Hepatocyte (in vitro differentiated cells): ENCODE data around the gene HIPK4. TPM values are rescaled to one million over a fixed set of nuclear protein-coding genes. Genes with fewer than 3 reads are reported as not detected.

Experiments
- DNase-seq: peaks from one replicate; pipeline ENCODE4 v3.0.0-alpha.2; 2016; ENCODE audit warnings: low spot score
- H2AFZ ChIP-seq: fragments of 200-600 bp; sonication (generic); 2 replicates; pipeline ENCODE4 v1.6.0; 2016; ENCODE audit warnings: antibody characterized with exemption, mild to moderate bottlenecking
- H3K27ac ChIP-seq: fragments of 200-600 bp; sonication (generic); 2 replicates; pipeline ENCODE4 v1.5.1; 2016; ENCODE audit warnings: mild to moderate bottlenecking
- H3K27me3 ChIP-seq: fragments of 200-600 bp; sonication (generic); 2 replicates; pipeline ENCODE4 v1.6.1; 2016
- H3K36me3 ChIP-seq: fragments of 200-600 bp; sonication (generic); replicated peaks from 2 replicates; pipeline ENCODE4 v1.5.1; 2016; ENCODE audit warnings: low read depth; ENCODE audit not compliant: insufficient read depth
- H3K4me1 ChIP-seq: fragments of 200-600 bp; sonication (generic); 2 replicates; pipeline ENCODE4 v1.5.1; 2016; ENCODE audit warnings: mild to moderate bottlenecking, moderate library complexity; ENCODE audit not compliant: insufficient read depth
- H3K4me2 ChIP-seq: fragments of 200-600 bp; sonication (generic); 2 replicates; pipeline ENCODE4 v1.6.0; 2016
- H3K4me3 ChIP-seq: fragments of 200-600 bp; sonication (generic); 2 replicates; pipeline ENCODE4 v1.5.1; 2016; ENCODE audit warnings: mild to moderate bottlenecking
- H3K79me2 ChIP-seq: fragments of 200-600 bp; sonication (generic); 2 replicates; pipeline ENCODE4 v1.6.0; 2017; ENCODE audit warnings: mild to moderate bottlenecking
- H3K9me2 ChIP-seq: fragments of 200-600 bp; sonication (generic); replicated peaks from 2 replicates; pipeline ENCODE4 v1.6.0; 2017; ENCODE audit warnings: mild to moderate bottlenecking; ENCODE audit not compliant: insufficient read depth
- H3K9me3 ChIP-seq: fragments of 200-600 bp; sonication (generic); 2 replicates; pipeline ENCODE4 v1.5.1; 2016; ENCODE audit warnings: low read depth, mild to moderate bottlenecking
- H4K20me1 ChIP-seq: fragments of 200-600 bp; sonication (generic); 2 replicates; pipeline ENCODE4 v1.6.0; 2016; ENCODE audit warnings: mild to moderate bottlenecking; ENCODE audit not compliant: insufficient read depth, poor library complexity, severe bottlenecking
- EZH2 ChIP-seq: fragments of 200-600 bp; sonication (generic); IDR thresholded peaks from 2 replicates; pipeline ENCODE4 v1.6.1; 2016; ENCODE audit warnings: antibody characterized with exemption, mild to moderate bottlenecking, borderline replicate concordance
- EZH2phosphoT487 ChIP-seq: fragments of 200-600 bp; sonication (generic); IDR thresholded peaks from one replicate; pipeline ENCODE4 v1.6.1; 2018; ENCODE audit warnings: antibody characterized with exemption, mild to moderate bottlenecking, low read depth, moderate library complexity; ENCODE audit not compliant: unreplicated experiment, severe bottlenecking
- WGBS: methylation state at CpG from one replicate; pipeline ENCODE4 v1.1.6; 2016; ENCODE audit warnings: low lambda C conversion rate; ENCODE audit errors: missing lambda C conversion rate; 5-methylcytosine and 5-hydroxymethylcytosine counted together
- polyA plus RNA-seq: library from polyadenylated mRNA; unstranded; fragments of >200 nt; fragmentation: Nextera tagmentation; extraction: Ambion mirVana; gene quantifications from 2 replicates; pipeline ENCODE4 v1.2.1, GENCODE V29; 2016
- total RNA-seq: library from RNA; depleted of rRNA; stranded (reverse); fragments of >200 nt; gene quantifications from 2 replicates; pipeline ENCODE4 v1.2.3, GENCODE V29; 2014
- TF ChIP-seq, protein P1 (sequence below): fragments of 200-600 bp; sonication (generic); IDR thresholded peaks from 2 replicates; pipeline ENCODE4 v1.5.1; 2016; ENCODE audit warnings: antibody characterized with exemption, mild to moderate bottlenecking; ENCODE audit not compliant: poor library complexity

HIPK4 gene
- total and polyA plus RNA-seq, 2 experiments from 2014 or later = 0.07 to 0.13 TPM

DNA sequence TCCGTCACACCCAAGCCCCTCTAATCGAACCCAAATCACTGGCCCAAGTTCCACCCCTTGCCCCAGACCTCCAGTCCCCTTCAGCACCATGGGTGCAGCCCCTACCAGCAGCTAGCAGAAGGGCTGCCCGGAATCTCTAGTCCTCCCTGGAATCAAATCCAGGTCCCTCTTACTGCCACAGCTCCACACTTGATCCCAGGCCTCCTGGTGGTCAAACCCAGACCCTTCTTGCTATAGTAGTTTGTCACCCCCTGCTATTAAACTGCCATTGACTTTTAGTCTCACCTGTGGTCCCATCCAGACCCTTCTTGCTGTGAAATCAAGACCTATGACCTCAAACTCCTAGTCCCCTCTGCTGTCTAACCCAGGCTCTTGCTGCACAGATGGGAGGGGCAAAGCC lies 8.7 kb downstream of the HIPK4 start:
- H3K79me2 ChIP-seq = no peaks in the 10 kb centered on the region
- no peaks in the 10 kb centered on the region for H3K4me1 ChIP-seq
- H3K36me3 ChIP-seq = no peaks in the 10 kb centered on the region
- TF ChIP-seq, protein P1, sequence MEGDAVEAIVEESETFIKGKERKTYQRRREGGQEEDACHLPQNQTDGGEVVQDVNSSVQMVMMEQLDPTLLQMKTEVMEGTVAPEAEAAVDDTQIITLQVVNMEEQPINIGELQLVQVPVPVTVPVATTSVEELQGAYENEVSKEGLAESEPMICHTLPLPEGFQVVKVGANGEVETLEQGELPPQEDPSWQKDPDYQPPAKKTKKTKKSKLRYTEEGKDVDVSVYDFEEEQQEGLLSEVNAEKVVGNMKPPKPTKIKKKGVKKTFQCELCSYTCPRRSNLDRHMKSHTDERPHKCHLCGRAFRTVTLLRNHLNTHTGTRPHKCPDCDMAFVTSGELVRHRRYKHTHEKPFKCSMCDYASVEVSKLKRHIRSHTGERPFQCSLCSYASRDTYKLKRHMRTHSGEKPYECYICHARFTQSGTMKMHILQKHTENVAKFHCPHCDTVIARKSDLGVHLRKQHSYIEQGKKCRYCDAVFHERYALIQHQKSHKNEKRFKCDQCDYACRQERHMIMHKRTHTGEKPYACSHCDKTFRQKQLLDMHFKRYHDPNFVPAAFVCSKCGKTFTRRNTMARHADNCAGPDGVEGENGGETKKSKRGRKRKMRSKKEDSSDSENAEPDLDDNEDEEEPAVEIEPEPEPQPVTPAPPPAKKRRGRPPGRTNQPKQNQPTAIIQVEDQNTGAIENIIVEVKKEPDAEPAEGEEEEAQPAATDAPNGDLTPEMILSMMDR = no peak
- TF ChIP-seq EZH2 = no peak
- no peak for TF ChIP-seq EZH2phosphoT487
- no peak for DNase-seq
- H3K27me3 ChIP-seq = no peaks in the 10 kb centered on the region
- H3K27ac ChIP-seq = no peak overlapping the region
- H3K4me2 ChIP-seq = no peak overlapping the region
- no peaks in the 10 kb centered on the region for H4K20me1 ChIP-seq
- WGBS = 93% methylated on average over 3 of the region's 3 CpGs
- H2AFZ ChIP-seq = no peak overlapping the region
- no peaks in the 10 kb centered on the region for H3K9me2 ChIP-seq
- H3K4me3 ChIP-seq = no peak overlapping the region
- H3K9me3 ChIP-seq = no peaks in the 10 kb centered on the region

DNA sequence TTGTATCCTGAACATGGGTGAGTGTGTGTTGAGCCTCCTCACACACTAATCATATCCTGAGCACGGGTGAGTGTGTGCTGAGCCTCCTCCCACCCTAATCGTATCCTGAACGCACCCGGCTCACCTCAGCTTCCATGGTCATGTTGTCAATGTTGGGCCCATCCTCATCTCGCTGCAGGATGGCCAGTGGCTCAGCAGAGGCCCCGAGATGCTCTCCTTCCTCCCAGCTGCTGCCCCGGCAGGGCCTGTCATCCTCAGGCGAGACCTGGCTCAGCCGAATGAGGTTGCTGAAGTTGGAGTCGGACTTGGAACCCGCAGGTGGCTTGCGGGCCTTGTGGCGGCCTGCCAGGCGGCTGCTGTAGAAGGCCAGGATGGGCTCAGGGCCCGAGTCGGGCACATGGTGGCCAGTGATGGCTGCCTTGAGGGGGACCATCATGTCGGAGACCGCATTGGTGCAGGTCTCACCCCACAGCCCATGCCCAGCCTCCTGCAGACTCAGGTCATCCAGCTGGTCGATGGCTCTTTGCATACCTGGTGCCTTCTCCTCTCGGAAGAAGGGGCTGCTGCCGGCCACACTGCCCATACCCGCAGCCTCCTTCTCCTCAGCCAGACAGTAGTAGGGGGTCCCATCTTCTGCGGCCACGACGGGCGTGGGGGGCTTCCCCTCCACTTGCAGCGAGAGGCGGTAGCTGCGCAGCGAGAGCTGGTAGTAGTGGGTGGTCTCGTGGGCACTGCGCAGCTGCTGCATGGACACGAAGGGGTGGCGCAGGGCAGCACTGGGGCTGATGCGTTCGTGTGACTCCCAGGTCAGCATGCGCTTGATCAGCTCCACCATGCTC lies 9.6 kb downstream of the HIPK4 start:
- H3K79me2 ChIP-seq = no peaks in the 10 kb centered on the region
- WGBS = 93% methylated on average over 37 of the region's 37 CpGs
- TF ChIP-seq EZH2phosphoT487 (no peak), EZH2 (no peak)
- TF ChIP-seq, protein P1 = no peak
- H3K4me1 ChIP-seq = no peaks in the 10 kb centered on the region
- H4K20me1 ChIP-seq = no peaks in the 10 kb centered on the region
- H3K4me2 ChIP-seq = no peak overlapping the region
- no peak overlapping the region for H3K27ac ChIP-seq
- no peaks in the 10 kb centered on the region for H3K9me3 ChIP-seq
- H3K4me3 ChIP-seq = no peak overlapping the region
- no peak for DNase-seq
- no peaks in the 10 kb centered on the region for H3K27me3 ChIP-seq
- no peaks in the 10 kb centered on the region for H3K36me3 ChIP-seq
- H2AFZ ChIP-seq = no peak overlapping the region
- H3K9me2 ChIP-seq = no peaks in the 10 kb centered on the region

DNA sequence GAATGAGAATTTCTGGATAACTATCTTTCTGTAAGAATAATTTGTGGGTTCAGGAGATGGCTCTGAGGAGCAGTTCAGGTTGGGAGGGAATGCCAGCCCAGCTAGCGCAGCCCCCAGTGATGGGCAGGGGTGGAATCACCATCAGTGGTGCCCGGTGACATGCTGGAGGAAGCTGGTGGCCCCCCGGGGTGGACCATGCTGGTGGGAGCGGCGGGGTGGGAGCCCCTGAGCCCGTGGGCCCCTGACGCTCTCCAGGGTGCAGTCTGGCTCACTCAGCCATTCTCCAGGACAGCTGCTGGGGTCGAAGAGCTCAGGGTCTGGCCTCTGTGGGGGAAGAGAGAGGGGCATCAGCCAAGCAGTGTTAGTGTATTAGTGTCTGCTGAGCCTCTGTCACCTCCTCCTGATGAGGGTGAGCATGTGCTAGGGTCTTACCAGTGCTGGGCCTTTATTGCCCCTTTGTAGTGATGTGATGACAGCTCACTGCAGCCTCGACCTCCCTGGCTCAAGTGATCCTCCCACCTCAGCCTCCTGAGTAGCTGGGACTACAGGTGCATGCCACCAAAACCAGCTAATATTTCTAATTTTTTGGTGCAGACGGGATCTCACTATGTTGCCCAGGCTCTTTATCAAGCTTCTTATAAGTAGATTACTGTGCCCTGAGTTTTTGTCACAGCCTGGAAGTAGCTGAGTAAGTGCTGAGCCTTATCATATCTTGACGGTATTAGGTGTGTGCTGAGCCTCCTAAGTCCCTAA lies 10.4 kb downstream of the HIPK4 start:
- no peaks in the 10 kb centered on the region for H3K36me3 ChIP-seq
- no peak for DNase-seq
- WGBS = 92% methylated on average over 11 of the region's 11 CpGs

More for the DNA sequence above, 10.4 kb downstream of the HIPK4 start:
- Histone ChIP-seq H3K9me3 (no peaks in the 10 kb centered on the region), H3K27me3 (no peaks in the 10 kb centered on the region), H4K20me1 (no peaks in the 10 kb centered on the region), H3K79me2 (no peaks in the 10 kb centered on the region), H3K4me2 (no peak overlapping the region), H3K4me3 (no peak overlapping the region), H3K9me2 (no peaks in the 10 kb centered on the region), H3K4me1 (no peaks in the 10 kb centered on the region), H3K27ac (no peak overlapping the region), H2AFZ (no peak overlapping the region)
- TF ChIP-seq EZH2 (no peak), EZH2phosphoT487 (no peak)
- TF ChIP-seq, protein P1 = no peak
